Tibial artery (tissue), 4 donors: ENCODE results near the gene CABLES1.
"Not testable (repeated sequence)": the region's sequence is repeated elsewhere in the genome, so short reads cannot be mapped to it uniquely, and the experiment has no call there.

Experiments used
- DNase-seq, 2 donors: peaks; one replicate each; pipeline ENCODE4 v3.0.0-alpha.2; 2019
- H3K27ac ChIP-seq, 2 donors: fragments of 200-600 bp; sonication (generic) in 1 of 2; 1 replicate in 1 of 2; 2 replicates in 1 of 2; pipeline ENCODE4 v1.5.1; 2018 to 2019; ENCODE audit warnings: mild to moderate bottlenecking in 1 of 2
- H3K27me3 ChIP-seq, 2 donors: fragments of 200-600 bp; sonication (generic) in 1 of 2; one replicate each; pipeline versions ENCODE4 v1.5.1 to v1.6.0; 2016 to 2019
- H3K36me3 ChIP-seq, 3 donors: fragments of 200-600 bp; sonication (generic) in 2 of 3; one replicate each; pipeline ENCODE4 v1.5.1; 2016 to 2019; ENCODE audit warnings: mild to moderate bottlenecking in 2 of 3
- H3K4me1 ChIP-seq, 4 donors: fragments of 200-600 bp; sonication (generic) in 2 of 4; 1 replicate in 3 of 4; 2 replicates in 1 of 4; pipeline ENCODE4 v1.5.1; 2016 to 2019
- H3K4me3 ChIP-seq, 2 donors: fragments of 200-600 bp; sonication (generic) in 1 of 2; 1 replicate in 1 of 2; 2 replicates in 1 of 2; pipeline ENCODE4 v1.5.1; 2018 to 2019; ENCODE audit warnings: mild to moderate bottlenecking in 2 of 2
- H3K9me3 ChIP-seq, 3 donors: fragments of 200-600 bp; sonication (generic) in 1 of 3; one replicate each; pipeline ENCODE4 v1.5.1; 2016 to 2019
- CTCF ChIP-seq, 2 experiments: fragments of 200-600 bp in 1 of 2; fragments of 450-650 bp in 1 of 2; IDR thresholded peaks; one replicate each; pipeline ENCODE4 v1.5.1; 2017 to 2019; ENCODE audit warnings: antibody characterized with exemption in 2 of 2, mild to moderate bottlenecking in 1 of 2, moderate library complexity in 1 of 2
- intact Hi-C: fragments of 100-400 bp; cut with DNase I; formaldehyde crosslinking; loops from one replicate; pipeline ENCODE4 v1.15.0; 2023; ENCODE audit warnings: low total_unique reads

The CABLES1 gene

DNA sequence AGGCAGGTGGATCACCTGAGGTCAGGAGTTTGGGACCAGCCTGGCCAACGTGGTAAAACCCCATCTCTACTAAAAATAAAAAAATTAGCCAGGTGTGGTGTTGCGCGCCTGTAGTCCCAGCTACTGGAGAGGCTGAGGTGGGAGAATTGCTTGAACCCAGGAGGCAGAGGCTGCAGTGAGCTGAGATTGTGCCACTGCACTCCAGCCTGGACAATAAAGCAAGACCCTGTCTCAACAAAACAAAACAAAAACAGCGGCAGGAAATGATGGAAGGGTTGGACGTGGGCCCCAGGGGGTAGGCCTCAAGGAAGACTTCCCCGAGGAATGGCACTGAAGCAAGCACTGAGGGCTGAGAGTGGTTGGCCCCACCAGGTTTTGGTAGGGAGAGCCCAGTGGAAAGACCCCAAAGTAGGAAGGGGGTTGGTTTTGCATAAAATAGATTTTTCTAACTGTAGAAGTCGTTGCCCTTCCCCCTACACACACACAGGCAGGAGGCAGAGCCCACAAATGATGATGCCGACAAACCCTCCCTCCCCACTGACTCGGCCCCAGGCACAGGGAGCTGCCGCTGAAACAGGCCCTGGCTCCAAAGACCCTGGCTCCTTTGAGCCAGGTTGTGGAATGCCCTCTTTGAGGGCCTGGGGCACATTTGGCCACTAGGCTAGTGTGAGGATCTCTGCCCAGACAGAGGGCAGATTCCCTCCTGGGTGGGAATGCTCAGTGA, 104.8 kb downstream of the CABLES1 start:
- Histone ChIP-seq H3K27ac (no peak overlapping the region), H3K4me1 (peaks cover 0 to 27% (median 20%) of the 10 kb centered on the region in 4 donors), H3K27me3 (no peaks in the 10 kb centered on the region), H3K9me3 (no peaks in the 10 kb centered on the region), H3K36me3 (peaks cover 0 to 2% (median 0%) of the 10 kb centered on the region in 3 donors), H3K4me3 (no peak overlapping the region)
- no peak for TF ChIP-seq CTCF (IDR thresholded peaks at IDR 0.05)
- intact Hi-C loops: loop anchor here (2.0 to 10.0 kb wide), 3 partner anchors 43 to 895 kb away; no protein-coding TSS in a partner anchor
- no peak for DNase-seq

DNA sequence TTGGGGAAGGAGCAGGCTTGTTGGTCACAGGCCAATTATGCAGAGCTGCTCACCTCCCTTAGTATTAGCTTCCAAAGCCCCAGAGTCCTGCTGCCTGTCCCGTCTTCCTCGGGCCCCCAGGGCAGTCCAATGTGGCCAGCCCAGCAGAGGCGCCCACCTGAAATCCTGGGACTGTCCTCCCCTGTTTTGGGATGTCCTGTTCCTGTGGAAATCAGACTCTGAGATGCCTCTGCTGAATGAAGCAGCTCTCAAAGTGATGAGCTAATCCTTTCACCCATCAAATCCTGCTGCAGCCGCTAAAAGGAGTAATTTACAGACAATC, 105.3 kb downstream of the CABLES1 start:
- intact Hi-C loops: loop anchor here (2.0 kb wide), 1 partner anchor 44 kb away; no protein-coding TSS in a partner anchor
- Histone ChIP-seq H3K27ac (no peak overlapping the region), H3K4me1 (peaks cover 0 to 27% (median 20%) of the 10 kb centered on the region in 4 donors), H3K9me3 (no peaks in the 10 kb centered on the region), H3K4me3 (no peak overlapping the region), H3K36me3 (peaks cover 0 to 2% (median 1%) of the 10 kb centered on the region in 3 donors), H3K27me3 (no peaks in the 10 kb centered on the region)
- DNase-seq: no peak
- TF ChIP-seq CTCF (IDR thresholded peaks at IDR 0.05): no peak

DNA sequence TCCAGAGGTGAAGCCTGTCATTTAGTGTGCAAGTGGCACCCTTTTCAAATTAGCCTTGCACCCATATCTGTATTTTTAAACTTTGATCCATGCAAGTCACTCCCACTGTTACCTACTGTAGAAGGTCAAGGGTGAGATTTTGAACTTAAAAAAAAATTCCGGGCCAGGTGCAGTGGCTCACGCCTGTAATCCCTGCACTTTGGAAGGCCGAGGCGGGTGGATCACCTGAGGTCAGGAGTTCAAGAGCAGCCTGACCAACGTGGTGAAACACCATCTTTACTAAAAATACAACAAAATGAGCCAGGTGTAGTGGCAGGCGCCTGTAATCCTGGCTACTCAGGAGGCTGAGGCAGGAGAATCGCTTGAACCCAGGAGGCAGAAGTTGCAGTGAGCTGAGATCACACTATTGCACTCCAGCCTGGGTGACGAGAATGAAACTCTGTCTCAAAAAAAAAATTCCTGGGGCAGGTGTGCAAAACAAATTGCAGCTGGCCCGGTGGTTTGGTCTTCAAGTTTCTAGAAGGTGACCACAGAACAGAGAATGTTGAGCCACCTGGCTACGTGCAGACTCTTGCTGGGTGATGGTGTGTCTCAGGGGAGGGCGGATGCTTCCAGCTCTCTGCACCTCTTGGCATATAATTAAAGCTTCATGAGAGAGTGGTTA, 106.7 kb downstream of the CABLES1 start:
- not testable (repeated sequence) for H3K9me3 ChIP-seq, H3K27me3 ChIP-seq, H3K27ac ChIP-seq, H3K36me3 ChIP-seq, H3K4me3 ChIP-seq, DNase-seq
- H3K4me1 ChIP-seq: peaks cover 0 to 27% (median 19%) of the 10 kb centered on the region in 4 donors
- intact Hi-C loops: loop anchor here (2.0 kb wide), 1 partner anchor 45 kb away; no protein-coding TSS in a partner anchor

- intact Hi-C loops: no loop called here
- no peak overlapping the region for H3K27ac ChIP-seq
- H3K36me3 ChIP-seq: peaks cover 0 to 17% (median 17%) of the 10 kb centered on the region in 3 donors
- no peaks in the 10 kb centered on the region for H3K27me3 ChIP-seq
- no peak overlapping the region for H3K4me3 ChIP-seq
- H3K9me3 ChIP-seq: no peaks in the 10 kb centered on the region
- DNase-seq: peak in 1 of 2 donors; percentile 40
- TF ChIP-seq CTCF (IDR thresholded peaks at IDR 0.05): no peak
- H3K4me1 ChIP-seq: peaks cover 0 to 17% (median 10%) of the 10 kb centered on the region in 4 donors
These were observed 107.9 kb downstream of the CABLES1 start for GRCh38 chr18:23243178-23243577.

DNA sequence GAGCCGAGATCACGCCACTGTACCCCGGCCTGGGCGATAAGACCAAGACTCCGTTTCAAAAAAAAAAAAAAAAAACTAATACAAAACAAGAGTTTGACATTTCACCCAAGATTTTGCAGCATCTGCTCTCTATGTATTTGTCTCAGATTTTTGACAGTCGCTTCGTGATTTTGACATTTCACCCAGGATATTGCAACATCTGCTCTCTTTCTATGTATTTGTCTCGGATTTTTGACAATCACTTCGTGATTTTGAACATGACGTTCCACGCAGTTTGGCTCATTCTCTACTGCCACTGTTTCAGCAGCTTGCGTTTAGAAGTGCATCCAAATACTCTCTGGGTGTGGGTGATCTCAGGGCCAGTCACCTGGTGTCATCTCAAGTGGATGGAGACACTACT, 108.5 kb downstream of the CABLES1 start:
- DNase-seq: no peak
- Histone ChIP-seq H3K9me3 (no peaks in the 10 kb centered on the region), H3K27me3 (no peaks in the 10 kb centered on the region), H3K4me3 (no peak overlapping the region), H3K27ac (no peak overlapping the region), H3K4me1 (peaks cover 0 to 11% (median 5%) of the 10 kb centered on the region in 4 donors), H3K36me3 (peaks cover 0 to 18% (median 17%) of the 10 kb centered on the region in 3 donors)
- TF ChIP-seq CTCF (IDR thresholded peaks at IDR 0.05): no peak
- intact Hi-C loops: no loop called here

GRCh38 chr18:23244401-23244800, 109.1 kb downstream of the CABLES1 start:
- Histone ChIP-seq H3K4me1 (peaks cover 0 to 5% (median 0%) of the 10 kb centered on the region in 4 donors), H3K27me3 (no peaks in the 10 kb centered on the region), H3K9me3 (no peaks in the 10 kb centered on the region), H3K27ac (no peak overlapping the region), H3K36me3 (peaks cover 0 to 24% (median 17%) of the 10 kb centered on the region in 3 donors), H3K4me3 (no peak overlapping the region)
- DNase-seq: no peak
- no peak for TF ChIP-seq CTCF (IDR thresholded peaks at IDR 0.05)
- intact Hi-C loops: no loop called here
